Tibial nerve (tissue), 4 donors: ENCODE results near the gene RLN3.

Experiments
- EP300 ChIP-seq, 2 donors: sonication (generic); formaldehyde crosslinking; IDR thresholded peaks; one replicate each; pipeline ENCODE4 v1.6.1; 2017; ENCODE audit warnings: antibody characterized with exemption in 2 of 2, mild to moderate bottlenecking in 1 of 2
- POLR2A ChIP-seq, 2 donors: fragments of 450-650 bp; IDR thresholded peaks; one replicate each; pipeline ENCODE4 v1.6.1; 2017; ENCODE audit warnings: antibody characterized with exemption in 2 of 2, mild to moderate bottlenecking in 2 of 2, moderate library complexity in 2 of 2
- TF ChIP-seq, protein P1 (sequence below), 5 experiments: fragments of 200-600 bp in 3 of 5; fragments of 450-650 bp in 2 of 5; sonication (generic) in 3 of 5; IDR thresholded peaks; one replicate each; pipeline ENCODE4 v1.5.1; 2016 to 2019; ENCODE audit warnings: antibody characterized with exemption in 5 of 5, mild to moderate bottlenecking in 3 of 5, moderate library complexity in 2 of 5

GRCh38 chr19:13989487-13989886, 38.5 kb upstream of the RLN3 start:
- TF ChIP-seq, protein P1, sequence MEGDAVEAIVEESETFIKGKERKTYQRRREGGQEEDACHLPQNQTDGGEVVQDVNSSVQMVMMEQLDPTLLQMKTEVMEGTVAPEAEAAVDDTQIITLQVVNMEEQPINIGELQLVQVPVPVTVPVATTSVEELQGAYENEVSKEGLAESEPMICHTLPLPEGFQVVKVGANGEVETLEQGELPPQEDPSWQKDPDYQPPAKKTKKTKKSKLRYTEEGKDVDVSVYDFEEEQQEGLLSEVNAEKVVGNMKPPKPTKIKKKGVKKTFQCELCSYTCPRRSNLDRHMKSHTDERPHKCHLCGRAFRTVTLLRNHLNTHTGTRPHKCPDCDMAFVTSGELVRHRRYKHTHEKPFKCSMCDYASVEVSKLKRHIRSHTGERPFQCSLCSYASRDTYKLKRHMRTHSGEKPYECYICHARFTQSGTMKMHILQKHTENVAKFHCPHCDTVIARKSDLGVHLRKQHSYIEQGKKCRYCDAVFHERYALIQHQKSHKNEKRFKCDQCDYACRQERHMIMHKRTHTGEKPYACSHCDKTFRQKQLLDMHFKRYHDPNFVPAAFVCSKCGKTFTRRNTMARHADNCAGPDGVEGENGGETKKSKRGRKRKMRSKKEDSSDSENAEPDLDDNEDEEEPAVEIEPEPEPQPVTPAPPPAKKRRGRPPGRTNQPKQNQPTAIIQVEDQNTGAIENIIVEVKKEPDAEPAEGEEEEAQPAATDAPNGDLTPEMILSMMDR (IDR thresholded peaks at IDR 0.05): no peak
- TF ChIP-seq EP300 (IDR thresholded peaks at IDR 0.05): no peak
- TF ChIP-seq POLR2A (IDR thresholded peaks at IDR 0.05): no peak
